Limb (tissue), 2 donors: ENCODE measurements around the gene AUTS2.
"Not testable (repeated sequence)": the region's sequence is repeated elsewhere in the genome, so short reads cannot be mapped to it uniquely, and the experiment has no call there.

Experiments
- DNase-seq, 2 donors: peaks; one replicate each; pipeline ENCODE4 v3.0.0-alpha.2; 2016; ENCODE audit errors: extremely low spot score in 2 of 2

The AUTS2 gene

GRCh38 chr7:70338015-70338414, 739.7 kb downstream of the AUTS2 start:
- no peak for DNase-seq

GRCh38 chr7:70340236-70340635, 742.0 kb downstream of the AUTS2 start:
- DNase-seq: no peak

- no peak for DNase-seq
Observed at GRCh38 chr7:70341446-70341845, 743.2 kb downstream of the AUTS2 start.

GRCh38 chr7:70343519-70343918, 745.2 kb downstream of the AUTS2 start:
- no peak for DNase-seq

- DNase-seq: no peak
Observed at GRCh38 chr7:70344726-70345125, 746.5 kb downstream of the AUTS2 start.

- no peak for DNase-seq
Observed at GRCh38 chr7:70346844-70347462, 748.7 kb downstream of the AUTS2 start.

- DNase-seq: no peak
Observed at GRCh38 chr7:70347463-70348254, 749.4 kb downstream of the AUTS2 start.

GRCh38 chr7:70349031-70349430, 750.8 kb downstream of the AUTS2 start:
- no peak for DNase-seq

GRCh38 chr7:70349819-70350218, 751.5 kb downstream of the AUTS2 start:
- no peak for DNase-seq

- no peak for DNase-seq
Observed at GRCh38 chr7:70352088-70352487, 753.8 kb downstream of the AUTS2 start.

GRCh38 chr7:70352906-70353305, 754.6 kb downstream of the AUTS2 start:
- DNase-seq: no peak

GRCh38 chr7:70353330-70353945, 755.2 kb downstream of the AUTS2 start:
- DNase-seq: peak in 1 of 2 donors; percentile 51

- no peak for DNase-seq
Observed at GRCh38 chr7:70353946-70354335, 755.7 kb downstream of the AUTS2 start.

GRCh38 chr7:70354409-70355169, 756.3 kb downstream of the AUTS2 start:
- DNase-seq: no peak

- peak; percentile 63 to 72 for DNase-seq
Observed at GRCh38 chr7:70355198-70356020, 757.1 kb downstream of the AUTS2 start.

GRCh38 chr7:70356085-70356786, 758.0 kb downstream of the AUTS2 start:
- DNase-seq: peak; percentile 55 to 71

- DNase-seq: peak; percentile 61 to 75
Observed at GRCh38 chr7:70356787-70357328, 758.6 kb downstream of the AUTS2 start.

- no peak for DNase-seq
Observed at GRCh38 chr7:70360557-70360956, 762.3 kb downstream of the AUTS2 start.

GRCh38 chr7:70361821-70362220, 763.5 kb downstream of the AUTS2 start:
- no peak for DNase-seq

GRCh38 chr7:70364393-70364792, 766.1 kb downstream of the AUTS2 start:
- DNase-seq: not testable (repeated sequence)
